Measurements from ENCODE around the gene RPS5. TPM values are rescaled to one million over a fixed set of nuclear protein-coding genes. Genes with fewer than 3 reads are reported as not detected.

Gene RPS5
- total RNA-seq, 1 donor from 2014 or later, result 4,823 TPM

- Histone ChIP-seq H3K36me3 (ENCODE audit: control insufficient read depth, insufficient read depth, low read length) (no peaks in the 10 kb centered on the region), H3K4me3 (ENCODE audit: low read depth, low read length) (no peak overlapping the region), H3K27me3 (ENCODE audit: control insufficient read depth, insufficient read depth, low read length) (peaks cover 6% of the 10 kb centered on the region)
- no peak for FAIRE-seq
- DNase-seq (ENCODE audit: low read depth), result no peak
- no peak for TF ChIP-seq CTCF (IDR thresholded peaks at IDR 0.05; ENCODE audit: insufficient read depth, low read length, severe bottlenecking)
Measured at GRCh38 chr19:58349590-58349989, 37.5 kb upstream of the RPS5 start.

- DNase-seq (ENCODE audit: low read depth) (no peak), FAIRE-seq (no peak)
- H3K4me3 ChIP-seq (ENCODE audit: low read depth, low read length), result no peak overlapping the region
- no peak for TF ChIP-seq CTCF (IDR thresholded peaks at IDR 0.05; ENCODE audit: insufficient read depth, low read length, severe bottlenecking)
- H3K36me3 ChIP-seq (ENCODE audit: control insufficient read depth, insufficient read depth, low read length), result no peaks in the 10 kb centered on the region
- H3K27me3 ChIP-seq (ENCODE audit: control insufficient read depth, insufficient read depth, low read length), result peaks cover 6% of the 10 kb centered on the region
Measured at GRCh38 chr19:58350001-58350861, 36.8 kb upstream of the RPS5 start.

- no peak for TF ChIP-seq CTCF (IDR thresholded peaks at IDR 0.05; ENCODE audit: insufficient read depth, low read length, severe bottlenecking)
- Histone ChIP-seq H3K4me3 (ENCODE audit: low read depth, low read length) (no peak overlapping the region), H3K36me3 (ENCODE audit: control insufficient read depth, insufficient read depth, low read length) (no peaks in the 10 kb centered on the region), H3K27me3 (ENCODE audit: control insufficient read depth, insufficient read depth, low read length) (peaks cover 8% of the 10 kb centered on the region)
- FAIRE-seq (no peak), DNase-seq (ENCODE audit: low read depth) (no peak)
Measured at GRCh38 chr19:58350871-58351557, 36.1 kb upstream of the RPS5 start.

GRCh38 chr19:58351558-58351878 is 35.6 kb upstream of the RPS5 start:
- no peaks in the 10 kb centered on the region for H3K36me3 ChIP-seq (ENCODE audit: control insufficient read depth, insufficient read depth, low read length)
- FAIRE-seq, result no peak
- no peak for DNase-seq (ENCODE audit: low read depth)
- no peak overlapping the region for H3K4me3 ChIP-seq (ENCODE audit: low read depth, low read length)
- H3K27me3 ChIP-seq (ENCODE audit: control insufficient read depth, insufficient read depth, low read length), result peaks cover 10% of the 10 kb centered on the region
- no peak for TF ChIP-seq CTCF (IDR thresholded peaks at IDR 0.05; ENCODE audit: insufficient read depth, low read length, severe bottlenecking)

GRCh38 chr19:58351990-58352755 is 34.9 kb upstream of the RPS5 start:
- Histone ChIP-seq H3K36me3 (ENCODE audit: control insufficient read depth, insufficient read depth, low read length) (no peaks in the 10 kb centered on the region), H3K4me3 (ENCODE audit: low read depth, low read length) (no peak overlapping the region), H3K27me3 (ENCODE audit: control insufficient read depth, insufficient read depth, low read length) (peaks cover 9% of the 10 kb centered on the region)
- no peak for FAIRE-seq
- no peak for DNase-seq (ENCODE audit: low read depth)
- TF ChIP-seq CTCF (IDR thresholded peaks at IDR 0.05; ENCODE audit: insufficient read depth, low read length, severe bottlenecking), result no peak

Measured in bronchial epithelial cell (primary cell).